ENCODE data around the gene KIF18B. TPM values are rescaled to one million over a fixed set of nuclear protein-coding genes. Genes with fewer than 3 reads are reported as not detected.

KIF18B gene
- total RNA-seq, 1 donor from 2014 or later = 1.7 TPM

GRCh38 chr17:44918006-44918405 is 29.6 kb downstream of the KIF18B start:
- peaks cover 19% of the 10 kb centered on the region for H3K4me1 Mint-ChIP-seq
- no peak for ATAC-seq (ENCODE audit: low read depth)
- DNase-seq = no peak
- ChIA-PET POLR2A (interaction anchor here (1.0 kb wide), 1 partner anchor 215 kb away, joined by 3 read pairs; no protein-coding TSS in a partner anchor), CTCF (interaction anchor here (1.0 to 3.9 kb wide), 4 partner anchors 103 to 181 kb away, joined by 3 to 30 read pairs (median 4); no protein-coding TSS in a partner anchor)
- no peak overlapping the region for H3K4me3 Mint-ChIP-seq
- H3K9me3 Mint-ChIP-seq = no peaks in the 10 kb centered on the region
- no peak overlapping the region for H3K27ac Mint-ChIP-seq
- H3K36me3 Mint-ChIP-seq (ENCODE audit: low read depth) = no peaks in the 10 kb centered on the region
- TF ChIP-seq CTCF (IDR thresholded peaks at IDR 0.05) = no peak
- intact Hi-C loops (cut with micrococcal nuclease) = no loop called here
- H3K27me3 Mint-ChIP-seq = peaks cover 24% of the 10 kb centered on the region

GRCh38 chr17:44917456-44917855 is 30.1 kb downstream of the KIF18B start:
- Mint-ChIP-seq H3K36me3 (ENCODE audit: low read depth) (no peaks in the 10 kb centered on the region), H3K27ac (no peak overlapping the region), H3K4me3 (no peak overlapping the region), H3K9me3 (no peaks in the 10 kb centered on the region), H3K4me1 (peaks cover 19% of the 10 kb centered on the region), H3K27me3 (peaks cover 25% of the 10 kb centered on the region)
- POLR2A ChIA-PET = no interaction called here
- CTCF ChIA-PET = interaction anchor here (1.0 to 3.9 kb wide), 3 partner anchors 104 to 182 kb away, joined by 3 to 30 read pairs (median 4); no protein-coding TSS in a partner anchor
- intact Hi-C loops (cut with micrococcal nuclease) = no loop called here
- ATAC-seq (ENCODE audit: low read depth) = no peak
- no peak for DNase-seq
- TF ChIP-seq CTCF (IDR thresholded peaks at IDR 0.05) = no peak

GRCh38 chr17:44916781-44917241 is 30.8 kb downstream of the KIF18B start:
- Mint-ChIP-seq H3K4me1 (peaks cover 19% of the 10 kb centered on the region), H3K27me3 (peaks cover 24% of the 10 kb centered on the region), H3K4me3 (no peak overlapping the region), H3K27ac (no peak overlapping the region), H3K36me3 (ENCODE audit: low read depth) (no peaks in the 10 kb centered on the region), H3K9me3 (no peaks in the 10 kb centered on the region)
- DNase-seq (no peak), ATAC-seq (ENCODE audit: low read depth) (no peak)
- no peak for TF ChIP-seq CTCF (IDR thresholded peaks at IDR 0.05)
- ChIA-PET CTCF (no interaction called here), POLR2A (no interaction called here)
- intact Hi-C loops (cut with micrococcal nuclease) = no loop called here

GRCh38 chr17:44915862-44916780 is 31.5 kb downstream of the KIF18B start:
- no peak for ATAC-seq (ENCODE audit: low read depth)
- H3K36me3 Mint-ChIP-seq (ENCODE audit: low read depth) = no peaks in the 10 kb centered on the region
- ChIA-PET POLR2A (interaction anchor here (0.6 kb wide), 1 partner anchor 183 kb away, joined by 3 read pairs; no protein-coding TSS in a partner anchor), CTCF (no interaction called here)
- H3K4me3 Mint-ChIP-seq = no peak overlapping the region
- no peak for DNase-seq
- no peak overlapping the region for H3K27ac Mint-ChIP-seq
- intact Hi-C loops (cut with micrococcal nuclease) = no loop called here
- peaks cover 29% of the 10 kb centered on the region for H3K27me3 Mint-ChIP-seq
- no peak for TF ChIP-seq CTCF (IDR thresholded peaks at IDR 0.05)
- no peaks in the 10 kb centered on the region for H3K9me3 Mint-ChIP-seq
- peaks cover 19% of the 10 kb centered on the region for H3K4me1 Mint-ChIP-seq

GRCh38 chr17:44915321-44915726 is 32.2 kb downstream of the KIF18B start, which contains the start of gene GFAP:
Gene GFAP, minus strand, starts transcription at chr17:44915500. Its CDS starts 14 bp downstream, at chr17:44915486.
- ChIA-PET CTCF (no interaction called here), POLR2A (interaction anchor here (0.6 to 0.9 kb wide), 2 partner anchors 109 to 184 kb away, joined by 3 to 4 read pairs; no protein-coding TSS in a partner anchor)
- intact Hi-C loops (cut with micrococcal nuclease) = no loop called here
- Mint-ChIP-seq H3K9me3 (no peaks in the 10 kb centered on the region), H3K4me3 (no peak within 1 kb of the TSS), H3K4me1 (peaks cover 18% of the 10 kb centered on the region), H3K27ac (peak within 1 kb of the TSS; percentile 35), H3K27me3 (peaks cover 35% of the 10 kb centered on the region), H3K36me3 (ENCODE audit: low read depth) (no peaks in the 10 kb centered on the region)
- no peak for ATAC-seq (ENCODE audit: low read depth)
- no peak for DNase-seq
- TF ChIP-seq CTCF (IDR thresholded peaks at IDR 0.05) = no peak
